ENCODE measurements around the gene METTL13. TPM values are rescaled to one million over a fixed set of nuclear protein-coding genes. Genes with fewer than 3 reads are reported as not detected.

The METTL13 gene
- total RNA-seq, 1 donor from 2014 or later, result 19.5 TPM

DNA sequence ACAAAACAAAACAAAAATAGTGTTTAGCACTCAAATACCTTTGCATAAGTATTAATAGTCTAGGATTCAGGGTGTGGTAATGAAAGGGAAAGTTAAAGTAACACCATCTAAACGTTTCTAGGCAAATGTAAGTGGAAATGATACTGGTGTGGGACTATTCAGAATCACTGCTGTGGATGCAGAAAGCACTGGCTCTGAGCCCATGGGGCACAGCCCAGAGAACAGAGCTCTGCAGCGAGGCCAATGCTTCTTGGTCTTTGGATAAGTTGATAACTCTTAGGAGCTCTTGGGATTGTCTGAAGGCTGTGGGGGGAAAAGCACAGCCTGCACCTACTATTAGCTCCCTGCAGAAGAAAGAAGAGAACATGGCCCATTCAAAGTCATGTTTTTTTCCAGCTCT is 38.5 kb downstream of the METTL13 start:
- peaks cover 11% of the 10 kb centered on the region for H3K4me1 Mint-ChIP-seq
- Histone ChIP-seq H3K27me3 (no peaks in the 10 kb centered on the region), H3F3A (ENCODE audit: low read depth) (peaks cover 3% of the 10 kb centered on the region), H3K9ac (no peak overlapping the region), H4K20me1 (ENCODE audit: low read depth) (no peaks in the 10 kb centered on the region), H3K4me2 (no peak overlapping the region), H3K4me1 (peaks cover 8% of the 10 kb centered on the region), H3K79me2 (ENCODE audit: low read depth) (no peaks in the 10 kb centered on the region), H2AFZ (replicated peaks) (no peak overlapping the region), H3K36me3 (no peaks in the 10 kb centered on the region), H3K4me3 (no peak overlapping the region), H3K27ac (no peak overlapping the region), H3K9me3 (ENCODE audit: low read depth) (no peaks in the 10 kb centered on the region)
- H3K27ac Mint-ChIP-seq, result no peak overlapping the region
- TF ChIP-seq, protein P1, sequence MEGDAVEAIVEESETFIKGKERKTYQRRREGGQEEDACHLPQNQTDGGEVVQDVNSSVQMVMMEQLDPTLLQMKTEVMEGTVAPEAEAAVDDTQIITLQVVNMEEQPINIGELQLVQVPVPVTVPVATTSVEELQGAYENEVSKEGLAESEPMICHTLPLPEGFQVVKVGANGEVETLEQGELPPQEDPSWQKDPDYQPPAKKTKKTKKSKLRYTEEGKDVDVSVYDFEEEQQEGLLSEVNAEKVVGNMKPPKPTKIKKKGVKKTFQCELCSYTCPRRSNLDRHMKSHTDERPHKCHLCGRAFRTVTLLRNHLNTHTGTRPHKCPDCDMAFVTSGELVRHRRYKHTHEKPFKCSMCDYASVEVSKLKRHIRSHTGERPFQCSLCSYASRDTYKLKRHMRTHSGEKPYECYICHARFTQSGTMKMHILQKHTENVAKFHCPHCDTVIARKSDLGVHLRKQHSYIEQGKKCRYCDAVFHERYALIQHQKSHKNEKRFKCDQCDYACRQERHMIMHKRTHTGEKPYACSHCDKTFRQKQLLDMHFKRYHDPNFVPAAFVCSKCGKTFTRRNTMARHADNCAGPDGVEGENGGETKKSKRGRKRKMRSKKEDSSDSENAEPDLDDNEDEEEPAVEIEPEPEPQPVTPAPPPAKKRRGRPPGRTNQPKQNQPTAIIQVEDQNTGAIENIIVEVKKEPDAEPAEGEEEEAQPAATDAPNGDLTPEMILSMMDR (IDR thresholded peaks at IDR 0.05), result no peak
- TF ChIP-seq EZH2phosphoT487 (IDR thresholded peaks at IDR 0.05) (no peak), EZH2 (IDR thresholded peaks at IDR 0.05) (no peak)
- no peaks in the 10 kb centered on the region for H3K9me3 Mint-ChIP-seq
- no peaks in the 10 kb centered on the region for H3K36me3 Mint-ChIP-seq
- H3K4me3 Mint-ChIP-seq, result no peak overlapping the region
- DNase-seq (ENCODE audit: low spot score), result no peak
- peaks cover 9% of the 10 kb centered on the region for H3K27me3 Mint-ChIP-seq (ENCODE audit: insufficient read depth, low read depth)

DNA sequence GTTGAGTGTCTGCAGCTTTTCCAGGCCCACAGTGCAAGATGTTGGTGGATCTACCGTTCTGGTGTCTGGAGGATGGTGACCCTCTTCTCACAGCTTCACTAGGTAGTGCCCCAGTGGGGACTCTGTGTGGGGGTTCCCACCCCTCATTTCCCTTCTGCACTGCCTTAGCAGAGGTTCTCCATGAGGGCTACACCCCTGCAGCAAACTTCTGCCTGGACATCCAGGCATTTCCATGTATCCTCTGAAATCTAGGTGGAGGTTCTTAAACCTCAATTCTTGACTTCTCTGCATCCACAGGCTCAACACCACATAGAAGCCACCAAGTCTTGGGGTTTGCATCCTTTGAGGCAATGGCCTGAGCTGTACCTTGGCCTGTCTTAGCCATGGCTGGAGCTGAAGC is 45.5 kb downstream of the METTL13 start:
- H3K79me2 ChIP-seq (ENCODE audit: low read depth), result no peaks in the 10 kb centered on the region
- peaks cover 4% of the 10 kb centered on the region for H3K36me3 Mint-ChIP-seq
- TF ChIP-seq EZH2 (IDR thresholded peaks at IDR 0.05), result no peak
- TF ChIP-seq, protein P1 (IDR thresholded peaks at IDR 0.05), result no peak
- TF ChIP-seq EZH2phosphoT487 (IDR thresholded peaks at IDR 0.05), result no peak
- no peaks in the 10 kb centered on the region for H4K20me1 ChIP-seq (ENCODE audit: low read depth)
- H3K27me3 Mint-ChIP-seq (ENCODE audit: insufficient read depth, low read depth), result peaks cover 5% of the 10 kb centered on the region
- H3K9me3 Mint-ChIP-seq, result peaks cover 31% of the 10 kb centered on the region
- no peaks in the 10 kb centered on the region for H3K36me3 ChIP-seq
- no peak overlapping the region for H3K4me3 Mint-ChIP-seq
- H3K4me3 ChIP-seq, result no peak overlapping the region
- no peaks in the 10 kb centered on the region for H3K4me1 Mint-ChIP-seq
- H2AFZ ChIP-seq (replicated peaks), result no peak overlapping the region
- no peaks in the 10 kb centered on the region for H3K27me3 ChIP-seq
- no peak overlapping the region for H3K27ac Mint-ChIP-seq
- H3K9ac ChIP-seq, result no peak overlapping the region
- H3F3A ChIP-seq (ENCODE audit: low read depth), result no peaks in the 10 kb centered on the region
- no peaks in the 10 kb centered on the region for H3K9me3 ChIP-seq (ENCODE audit: low read depth)
- no peak for DNase-seq (ENCODE audit: low spot score)
- H3K4me1 ChIP-seq, result no peaks in the 10 kb centered on the region
- no peak overlapping the region for H3K27ac ChIP-seq
- H3K4me2 ChIP-seq, result no peak overlapping the region

DNA sequence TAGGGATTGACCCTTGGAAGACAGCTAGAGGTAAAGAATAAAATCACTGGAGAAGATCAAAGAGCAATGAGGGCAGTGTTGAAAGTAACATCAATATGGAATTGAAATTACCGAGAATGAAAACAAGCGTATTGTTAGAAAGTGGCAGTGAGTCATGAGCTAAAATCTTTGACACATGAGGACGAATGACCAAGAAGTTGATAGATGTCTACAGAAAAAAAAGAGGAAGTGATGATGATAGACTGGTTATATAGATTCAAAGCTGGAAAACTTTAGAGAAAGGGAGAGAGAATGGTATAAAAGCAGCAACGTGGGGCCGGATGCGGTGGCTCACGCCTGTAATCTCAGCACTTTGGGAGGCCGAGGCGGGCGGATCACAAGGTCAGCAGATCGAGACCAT is 47.3 kb downstream of the METTL13 start:
- H3K9me3 ChIP-seq (ENCODE audit: low read depth), result no peaks in the 10 kb centered on the region
- no peaks in the 10 kb centered on the region for H4K20me1 ChIP-seq (ENCODE audit: low read depth)
- no peak overlapping the region for H3K27ac ChIP-seq
- no peak overlapping the region for H3K4me2 ChIP-seq
- DNase-seq (ENCODE audit: low spot score), result no peak
- no peak overlapping the region for H3K4me3 ChIP-seq
- H3F3A ChIP-seq (ENCODE audit: low read depth), result no peaks in the 10 kb centered on the region
- H3K27me3 ChIP-seq, result no peaks in the 10 kb centered on the region
- H3K4me1 Mint-ChIP-seq, result no peaks in the 10 kb centered on the region
- no peaks in the 10 kb centered on the region for H3K4me1 ChIP-seq
- H3K27ac Mint-ChIP-seq, result no peak overlapping the region
- no peak overlapping the region for H3K9ac ChIP-seq
- H2AFZ ChIP-seq (replicated peaks), result no peak overlapping the region
- H3K79me2 ChIP-seq (ENCODE audit: low read depth), result no peaks in the 10 kb centered on the region
- no peaks in the 10 kb centered on the region for H3K36me3 ChIP-seq
- no peak for TF ChIP-seq EZH2phosphoT487 (IDR thresholded peaks at IDR 0.05)
- no peak for TF ChIP-seq EZH2 (IDR thresholded peaks at IDR 0.05)
- TF ChIP-seq, protein P1 (IDR thresholded peaks at IDR 0.05), result no peak
- H3K36me3 Mint-ChIP-seq, result peaks cover 4% of the 10 kb centered on the region
- H3K9me3 Mint-ChIP-seq, result peaks cover 31% of the 10 kb centered on the region
- no peak overlapping the region for H3K4me3 Mint-ChIP-seq
- H3K27me3 Mint-ChIP-seq (ENCODE audit: insufficient read depth, low read depth), result peaks cover 5% of the 10 kb centered on the region

Data from neural progenitor cell (in vitro differentiated cells).